HEK293T (cell line): ENCODE data around the gene PCBP3.

Source experiments
- BHLHE40 ChIP-seq: fragments of 450-650 bp; IDR thresholded peaks from 2 replicates; pipeline ENCODE4 v1.6.1; 2016; ENCODE audit warnings: mild to moderate bottlenecking, moderate library complexity, borderline replicate concordance
- TARDBP ChIP-seq: fragments of 450-650 bp; IDR thresholded peaks from 2 replicates; pipeline ENCODE4 v1.6.1; 2016

- TF ChIP-seq BHLHE40, result no peak
- no peak for TF ChIP-seq TARDBP
These were observed 4.8 kb upstream of the PCBP3 start for GRCh38 chr21:45638707-45639106.
